Testis (tissue), 3 donors: ENCODE results near the gene AGXT. TPM values are rescaled to one million over a fixed set of nuclear protein-coding genes. Genes with fewer than 3 reads are reported as not detected.

Experiments used
- DNase-seq: peaks from one replicate; pipeline ENCODE4 v3.0.0-alpha.2; 2019
- H3K27ac ChIP-seq, 2 donors: fragments of 200-600 bp; sonication (generic); one replicate each; pipeline ENCODE4 v1.5.1; 2019
- H3K27me3 ChIP-seq: fragments of 200-600 bp; sonication (generic); one replicate; pipeline ENCODE4 v1.5.1; 2019
- H3K36me3 ChIP-seq: fragments of 200-600 bp; sonication (generic); one replicate; pipeline ENCODE4 v1.5.1; 2017; ENCODE audit warnings: low read depth; ENCODE audit errors: missing control alignments
- H3K4me1 ChIP-seq: fragments of 200-600 bp; sonication (generic); one replicate; pipeline ENCODE4 v1.5.1; 2019
- H3K4me3 ChIP-seq, 2 donors: fragments of 200-600 bp; sonication (generic); one replicate each; pipeline ENCODE4 v1.5.1; 2017 to 2019
- H3K9me3 ChIP-seq: fragments of 200-600 bp; sonication (generic); one replicate; pipeline ENCODE4 v1.5.1; 2017
- POLR2A ChIP-seq: fragments of 450-650 bp; IDR thresholded peaks from one replicate; pipeline ENCODE4 v1.6.1; 2017; ENCODE audit warnings: antibody characterized with exemption, mild to moderate bottlenecking, moderate library complexity
- WGBS, 2 donors: methylation state at CpG; one replicate each; pipeline ENCODE4 v1.1.5; 2018; 5-methylcytosine and 5-hydroxymethylcytosine counted together
- intact Hi-C: fragments of 100-400 bp; cut with DNase I; formaldehyde crosslinking; loops from one replicate; pipeline ENCODE4 v1.15.1; 2023; ENCODE audit warnings: low total_unique reads
- polyA plus RNA-seq: library from polyadenylated mRNA; stranded (reverse); fragments of 350-450 nt; fragmentation: Illumina TruSeq; extraction: RNeasy Lipid Tissue Mini Kit (QIAGEN cat#74804); gene quantifications from one replicate; pipeline ENCODE4 v1.2.3, GENCODE V29; 2014; ENCODE audit warnings: low read depth, low replicate concordance; ENCODE audit not compliant: insufficient read depth
- total RNA-seq, 2 donors: library from RNA; depleted of rRNA; stranded (reverse); fragments of >200 nt; gene quantifications; one replicate each; pipeline ENCODE4 v1.2.3, GENCODE V29; 2016
- TF ChIP-seq, protein P1 (sequence below), 3 experiments: fragments of 450-650 bp in 2 of 3; fragments of 200-600 bp in 1 of 3; sonication (generic) in 1 of 3; IDR thresholded peaks; one replicate each; pipeline ENCODE4 v1.5.1; 2016 to 2019; ENCODE audit warnings: antibody characterized with exemption in 3 of 3, mild to moderate bottlenecking in 2 of 3, moderate library complexity in 1 of 3

The AGXT gene
- total and polyA plus RNA-seq, 3 donors from 2014 or later: 0.24 to 0.51 TPM; not detected in 1

DNA sequence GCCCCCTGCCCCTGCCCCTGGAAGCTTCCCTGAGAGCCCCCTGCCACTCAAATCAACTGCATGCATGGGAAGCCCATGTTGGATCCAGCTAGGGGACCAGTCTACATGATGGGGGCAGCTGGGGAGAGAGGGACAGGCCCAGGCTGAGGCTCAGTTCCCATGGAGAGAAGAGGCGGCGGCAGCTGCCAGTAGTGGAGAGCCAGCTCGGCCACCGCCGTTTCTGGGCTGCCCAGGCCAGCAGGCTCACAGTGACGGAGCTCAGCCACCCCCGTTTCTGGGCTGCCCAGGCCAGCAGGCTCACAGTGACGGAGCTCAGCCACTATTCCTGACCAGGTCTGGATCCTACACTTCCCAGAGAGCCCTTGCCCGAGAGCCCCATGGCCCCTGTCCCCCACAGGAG lies 23.7 kb downstream of the AGXT start:
- WGBS, 2 donors: 77 to 97% methylated on average over 5 to 8 of the region's 9 CpGs
- intact Hi-C loops: no loop called here
- H3K9me3 ChIP-seq: no peaks in the 10 kb centered on the region
- no peak overlapping the region for H3K27ac ChIP-seq
- no peak for DNase-seq
- TF ChIP-seq, protein P1, sequence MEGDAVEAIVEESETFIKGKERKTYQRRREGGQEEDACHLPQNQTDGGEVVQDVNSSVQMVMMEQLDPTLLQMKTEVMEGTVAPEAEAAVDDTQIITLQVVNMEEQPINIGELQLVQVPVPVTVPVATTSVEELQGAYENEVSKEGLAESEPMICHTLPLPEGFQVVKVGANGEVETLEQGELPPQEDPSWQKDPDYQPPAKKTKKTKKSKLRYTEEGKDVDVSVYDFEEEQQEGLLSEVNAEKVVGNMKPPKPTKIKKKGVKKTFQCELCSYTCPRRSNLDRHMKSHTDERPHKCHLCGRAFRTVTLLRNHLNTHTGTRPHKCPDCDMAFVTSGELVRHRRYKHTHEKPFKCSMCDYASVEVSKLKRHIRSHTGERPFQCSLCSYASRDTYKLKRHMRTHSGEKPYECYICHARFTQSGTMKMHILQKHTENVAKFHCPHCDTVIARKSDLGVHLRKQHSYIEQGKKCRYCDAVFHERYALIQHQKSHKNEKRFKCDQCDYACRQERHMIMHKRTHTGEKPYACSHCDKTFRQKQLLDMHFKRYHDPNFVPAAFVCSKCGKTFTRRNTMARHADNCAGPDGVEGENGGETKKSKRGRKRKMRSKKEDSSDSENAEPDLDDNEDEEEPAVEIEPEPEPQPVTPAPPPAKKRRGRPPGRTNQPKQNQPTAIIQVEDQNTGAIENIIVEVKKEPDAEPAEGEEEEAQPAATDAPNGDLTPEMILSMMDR (IDR thresholded peaks at IDR 0.05): no peak
- TF ChIP-seq POLR2A: no peak
- H3K4me3 ChIP-seq: no peak overlapping the region
- H3K4me1 ChIP-seq: no peaks in the 10 kb centered on the region
- no peaks in the 10 kb centered on the region for H3K27me3 ChIP-seq
- no peaks in the 10 kb centered on the region for H3K36me3 ChIP-seq

DNA sequence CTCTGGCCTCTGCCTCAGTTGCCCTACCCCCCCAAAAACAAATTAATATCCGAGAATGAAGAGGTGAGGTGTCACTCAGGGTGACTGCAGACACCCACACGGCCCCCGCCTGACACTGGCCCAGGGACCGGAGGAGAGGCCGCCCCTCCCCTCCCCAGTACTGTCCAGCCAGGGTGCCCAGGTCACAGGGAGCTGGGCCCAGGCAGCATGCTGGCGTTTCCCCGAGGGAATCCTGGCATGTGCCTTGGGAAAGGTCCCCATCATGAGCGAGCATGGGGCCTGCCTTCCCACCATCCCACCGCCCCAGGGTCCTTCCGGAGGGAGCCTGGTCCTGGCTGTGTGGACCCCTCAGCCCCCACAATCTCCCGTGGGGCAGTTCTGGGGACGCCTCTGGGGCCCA lies 24.3 kb downstream of the AGXT start:
- Histone ChIP-seq H3K4me1 (no peaks in the 10 kb centered on the region), H3K36me3 (no peaks in the 10 kb centered on the region), H3K27ac (no peak overlapping the region), H3K27me3 (no peaks in the 10 kb centered on the region), H3K9me3 (no peaks in the 10 kb centered on the region), H3K4me3 (no peak overlapping the region)
- no peak for TF ChIP-seq POLR2A
- TF ChIP-seq, protein P1 (IDR thresholded peaks at IDR 0.05): no peak
- intact Hi-C loops: no loop called here
- 86 to 93% methylated on average over 5 to 12 of the region's 12 CpGs for WGBS, 2 donors
- no peak for DNase-seq

DNA sequence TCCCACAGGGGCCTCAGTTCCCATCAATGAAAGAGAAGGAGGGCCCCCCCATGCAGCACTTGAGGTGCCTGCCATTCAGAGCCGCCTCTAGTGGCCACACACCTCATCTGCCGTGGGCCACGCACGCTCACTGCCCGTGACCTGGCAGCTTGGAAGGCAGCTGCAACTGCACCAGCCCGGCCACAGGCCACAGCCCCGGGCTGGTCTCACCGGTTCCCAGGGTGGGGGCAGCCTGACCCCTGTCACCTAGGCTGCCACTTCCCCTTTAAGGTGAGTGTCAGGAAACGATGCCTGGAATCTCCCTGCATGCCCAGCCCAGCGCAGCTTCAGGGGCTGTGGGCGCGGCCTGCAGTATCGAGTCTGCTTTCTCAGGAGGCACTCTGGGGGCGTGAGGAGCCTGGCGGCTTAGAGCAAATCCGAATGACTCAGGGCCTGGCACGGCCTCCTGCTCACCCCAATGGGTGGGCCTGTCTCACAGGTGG lies 24.8 kb downstream of the AGXT start:
- DNase-seq: no peak
- Histone ChIP-seq H3K36me3 (no peaks in the 10 kb centered on the region), H3K9me3 (no peaks in the 10 kb centered on the region), H3K27me3 (no peaks in the 10 kb centered on the region), H3K4me3 (no peak overlapping the region), H3K4me1 (peaks cover 2% of the 10 kb centered on the region), H3K27ac (no peak overlapping the region)
- TF ChIP-seq, protein P1 (IDR thresholded peaks at IDR 0.05): no peak
- TF ChIP-seq POLR2A: no peak
- intact Hi-C loops: no loop called here
- 67 to 79% methylated on average over 3 to 16 of the region's 17 CpGs for WGBS, 2 donors

DNA sequence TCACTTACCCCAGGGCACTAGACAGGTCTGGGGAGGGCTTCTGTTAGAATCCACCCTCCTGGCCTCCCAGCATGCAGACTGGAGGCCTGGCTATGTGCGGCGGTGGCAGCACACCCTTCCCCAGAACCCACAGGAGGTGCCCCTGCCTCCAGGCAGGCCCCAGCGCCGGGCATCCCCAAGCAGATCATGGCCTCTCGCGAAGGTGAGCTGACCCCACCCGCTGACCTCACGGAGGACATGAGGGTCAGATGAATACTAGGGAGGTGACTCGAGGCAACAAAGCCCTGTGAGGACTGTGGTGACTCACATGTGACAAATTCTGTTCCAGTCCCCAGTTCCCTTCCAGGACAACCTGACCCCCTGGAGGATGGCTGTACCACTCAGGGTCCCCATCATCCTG lies 25.4 kb downstream of the AGXT start:
- Histone ChIP-seq H3K27me3 (no peaks in the 10 kb centered on the region), H3K4me3 (no peak overlapping the region), H3K27ac (no peak overlapping the region), H3K36me3 (no peaks in the 10 kb centered on the region), H3K9me3 (no peaks in the 10 kb centered on the region), H3K4me1 (peaks cover 8% of the 10 kb centered on the region)
- intact Hi-C loops: no loop called here
- WGBS, 2 donors: 95% methylated on average over 9 of the region's 9 CpGs; no CpG with 5 or more reads in 1 of the 2 donors
- no peak for TF ChIP-seq POLR2A
- TF ChIP-seq, protein P1 (IDR thresholded peaks at IDR 0.05): no peak
- DNase-seq: no peak

DNA sequence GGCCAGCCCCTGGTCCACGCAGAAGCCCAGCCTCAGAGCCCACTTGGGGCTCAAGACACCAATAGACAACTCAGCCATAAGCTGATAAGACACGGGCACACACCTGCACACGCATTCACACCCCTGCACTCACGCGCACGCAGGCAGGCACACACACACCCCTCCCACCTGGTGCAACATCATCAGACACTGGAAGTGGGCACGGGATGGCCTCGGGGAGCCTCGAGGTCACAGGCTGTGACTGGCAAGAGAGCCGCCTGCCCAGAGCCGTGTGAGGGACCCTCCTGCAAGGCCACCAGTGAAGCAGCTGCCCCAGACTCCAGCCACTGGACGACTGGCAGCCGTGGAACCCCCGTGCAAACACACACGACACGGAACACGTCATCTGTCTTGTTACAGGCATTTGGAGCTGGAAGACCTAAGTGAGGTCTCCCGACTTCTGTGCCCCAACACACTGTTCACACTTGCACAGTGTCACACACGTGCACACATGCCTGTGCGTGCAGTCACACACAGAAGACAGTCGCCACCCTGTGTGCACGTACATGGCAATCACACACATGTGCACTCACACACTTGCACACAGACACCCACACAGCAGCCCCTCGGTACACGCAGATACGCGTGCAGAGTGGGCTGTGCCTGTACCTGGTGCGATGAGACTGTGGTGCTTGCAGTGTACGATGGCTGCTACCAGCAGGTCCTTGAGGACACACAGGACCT lies 26.4 kb downstream of the AGXT start:
- H3K27ac ChIP-seq: no peak overlapping the region
- intact Hi-C loops: no loop called here
- H3K4me3 ChIP-seq: no peak overlapping the region
- WGBS, 2 donors: 89 to 95% methylated on average over 10 to 28 of the region's 28 CpGs
- no peaks in the 10 kb centered on the region for H3K27me3 ChIP-seq
- no peak for DNase-seq
- no peaks in the 10 kb centered on the region for H3K36me3 ChIP-seq
- H3K9me3 ChIP-seq: no peaks in the 10 kb centered on the region
- TF ChIP-seq, protein P1 (IDR thresholded peaks at IDR 0.05): no peak
- no peak for TF ChIP-seq POLR2A
- peaks cover 11% of the 10 kb centered on the region for H3K4me1 ChIP-seq
